ENCODE measurements around the gene NT5C1B. TPM values are rescaled to one million over a fixed set of nuclear protein-coding genes. Genes with fewer than 3 reads are reported as not detected.

NT5C1B gene
- total RNA-seq, 2 experiments from 2014 or later = not detected

DNA sequence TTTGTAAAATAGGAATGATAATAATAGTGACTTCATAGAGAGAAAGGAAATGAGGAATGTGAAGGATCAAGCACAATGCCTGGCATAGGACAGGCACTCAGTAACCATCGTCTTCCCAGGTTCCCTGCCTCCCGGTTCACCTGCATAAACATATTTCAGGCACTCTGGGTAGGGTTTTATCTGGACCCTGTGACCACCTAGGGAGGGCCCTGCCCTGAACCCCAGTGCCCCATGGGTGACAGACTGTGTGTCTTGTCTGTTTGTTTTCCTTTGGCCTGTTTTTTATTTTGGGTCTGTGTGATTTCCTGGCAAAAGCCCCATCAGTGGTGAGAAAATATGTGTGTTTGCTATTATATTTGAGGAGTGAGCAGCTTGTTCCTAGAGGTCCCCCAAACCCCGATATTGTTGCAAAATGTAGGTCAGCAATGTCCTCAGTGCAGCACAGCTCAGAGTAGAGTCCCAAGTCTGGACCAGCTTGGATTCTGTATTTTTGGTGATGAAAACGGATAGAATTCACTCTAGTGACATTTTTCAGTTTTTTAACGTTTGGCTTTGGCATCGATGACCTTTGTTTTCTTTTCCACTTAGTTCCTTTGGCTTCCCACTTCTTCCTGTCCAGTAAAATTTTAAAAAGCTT, 9.6 kb upstream of the NT5C1B start:
- Mint-ChIP-seq H3K27me3 (no peaks in the 10 kb centered on the region), H3K4me1 (no peaks in the 10 kb centered on the region), H3K36me3 (ENCODE audit: low read depth) (peaks cover 2% of the 10 kb centered on the region), H3K9me3 (ENCODE audit: low read depth) (peaks cover 2% of the 10 kb centered on the region), H3K4me3 (no peak overlapping the region), H3K27ac (no peak overlapping the region)
- intact Hi-C loops (cut with DNase I, micrococcal nuclease) = no loop called here
- no peak for DNase-seq
- POLR2A ChIA-PET = interaction anchor here (0.6 kb wide), 1 partner anchor 1271 kb away, joined by 6 read pairs; no protein-coding TSS in a partner anchor
- no peak for ATAC-seq
- CTCF ChIA-PET = no interaction called here

DNA sequence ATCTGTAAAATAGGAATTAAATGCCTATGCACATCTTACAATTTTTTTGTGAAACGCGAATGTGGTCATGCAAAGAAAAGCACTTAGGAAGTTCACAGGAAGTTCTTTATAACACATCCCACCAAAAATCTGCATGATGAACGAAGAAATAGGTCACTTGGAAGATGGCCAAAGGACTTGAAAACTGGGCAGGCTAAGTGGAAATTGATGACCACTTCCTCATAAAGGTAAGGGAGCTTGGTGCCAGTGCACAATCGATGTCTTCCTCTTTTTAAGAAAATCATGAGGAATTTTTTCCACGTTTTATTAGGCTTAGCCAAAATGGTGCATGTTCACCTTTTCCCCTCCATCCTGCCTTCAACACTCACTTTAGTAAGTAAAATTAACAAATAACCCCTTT, 8.2 kb upstream of the NT5C1B start:
- ChIA-PET POLR2A (no interaction called here), CTCF (interaction anchor here (0.8 kb wide), 1 partner anchor 11 kb away, joined by 4 read pairs; no protein-coding TSS in a partner anchor)
- Mint-ChIP-seq H3K36me3 (ENCODE audit: low read depth) (peaks cover 2% of the 10 kb centered on the region), H3K4me1 (no peaks in the 10 kb centered on the region), H3K9me3 (ENCODE audit: low read depth) (peaks cover 2% of the 10 kb centered on the region), H3K27ac (no peak overlapping the region), H3K27me3 (no peaks in the 10 kb centered on the region), H3K4me3 (no peak overlapping the region)
- DNase-seq (no peak), ATAC-seq (no peak)
- intact Hi-C loops (cut with DNase I, micrococcal nuclease) = no loop called here

DNA sequence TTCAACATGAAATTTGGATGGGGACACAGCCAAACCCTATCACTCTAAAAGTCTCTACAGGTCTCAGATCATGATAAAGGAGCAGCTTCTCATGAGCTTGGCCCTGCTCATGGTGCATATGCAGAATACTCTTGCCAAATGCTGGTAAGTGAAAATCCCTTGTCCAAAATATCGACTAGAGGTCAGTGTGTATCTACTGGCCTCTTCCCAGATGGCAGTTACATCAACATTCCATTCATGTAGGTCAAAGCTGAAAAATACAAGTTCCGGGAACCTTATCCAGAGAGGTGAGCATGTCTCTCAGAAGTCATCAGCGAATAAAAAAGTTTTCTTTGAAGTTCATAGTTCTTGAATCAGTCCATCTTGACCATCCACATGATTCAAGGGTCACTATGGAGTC, 7.6 kb upstream of the NT5C1B start:
- peaks cover 2% of the 10 kb centered on the region for H3K36me3 Mint-ChIP-seq (ENCODE audit: low read depth)
- H3K9me3 Mint-ChIP-seq (ENCODE audit: low read depth) = peaks cover 2% of the 10 kb centered on the region
- no peak overlapping the region for H3K27ac Mint-ChIP-seq
- CTCF ChIA-PET = no interaction called here
- intact Hi-C loops (cut with DNase I, micrococcal nuclease) = no loop called here
- H3K4me3 Mint-ChIP-seq = no peak overlapping the region
- no peaks in the 10 kb centered on the region for H3K4me1 Mint-ChIP-seq
- DNase-seq (no peak), ATAC-seq (no peak)
- POLR2A ChIA-PET = no interaction called here
- H3K27me3 Mint-ChIP-seq = no peaks in the 10 kb centered on the region

DNA sequence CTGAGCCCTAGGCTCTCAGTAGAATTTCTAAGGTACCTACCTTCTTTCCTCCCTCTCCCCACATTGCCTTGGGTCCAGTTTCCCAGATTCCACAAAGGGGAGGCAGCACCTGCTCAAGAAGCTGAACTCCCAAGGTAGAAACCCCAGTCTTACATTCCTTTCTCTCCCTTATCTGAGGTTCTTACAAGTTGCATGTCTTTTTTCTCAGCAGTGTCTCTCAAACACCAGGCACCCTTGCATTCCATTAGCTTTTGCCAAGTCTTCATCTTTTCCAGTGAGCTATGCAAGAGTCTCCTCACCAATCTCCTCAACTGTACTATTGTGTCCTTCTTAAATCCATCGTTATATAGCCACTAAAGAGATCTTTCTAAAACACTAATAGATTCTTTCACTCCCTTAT, 4.1 kb upstream of the NT5C1B start:
- H3K4me1 Mint-ChIP-seq = no peaks in the 10 kb centered on the region
- POLR2A ChIA-PET = no interaction called here
- peaks cover 2% of the 10 kb centered on the region for H3K9me3 Mint-ChIP-seq (ENCODE audit: low read depth)
- peaks cover 4% of the 10 kb centered on the region for H3K36me3 Mint-ChIP-seq (ENCODE audit: low read depth)
- H3K27me3 Mint-ChIP-seq = no peaks in the 10 kb centered on the region
- no peak for DNase-seq
- intact Hi-C loops (cut with DNase I, micrococcal nuclease) = no loop called here
- no peak for ATAC-seq
- H3K4me3 Mint-ChIP-seq = no peak overlapping the region
- H3K27ac Mint-ChIP-seq = no peak overlapping the region
- CTCF ChIA-PET = interaction anchor here (0.5 kb wide), 1 partner anchor 987 kb away, joined by 3 read pairs; no protein-coding TSS in a partner anchor

DNA sequence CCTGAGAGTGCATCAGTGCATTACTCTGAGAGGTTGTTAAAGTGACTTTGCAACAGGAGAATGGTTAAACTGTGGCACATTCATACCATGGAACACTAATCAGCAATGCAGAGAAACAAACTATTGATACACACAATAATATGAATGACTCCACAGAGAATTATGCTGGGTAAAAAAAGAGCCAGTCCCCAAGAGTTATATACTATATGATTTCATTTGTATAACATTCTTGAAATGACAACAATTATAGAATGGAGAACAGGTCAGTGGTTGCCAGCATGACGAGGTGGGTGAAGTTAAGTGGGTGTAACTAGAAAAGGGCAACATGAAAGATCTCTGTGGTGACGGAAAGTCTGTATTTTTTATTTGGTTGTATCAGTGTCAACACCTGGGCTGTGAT, 3.0 kb upstream of the NT5C1B start:
- no peaks in the 10 kb centered on the region for H3K4me1 Mint-ChIP-seq
- H3K9me3 Mint-ChIP-seq (ENCODE audit: low read depth) = peaks cover 2% of the 10 kb centered on the region

DNA sequence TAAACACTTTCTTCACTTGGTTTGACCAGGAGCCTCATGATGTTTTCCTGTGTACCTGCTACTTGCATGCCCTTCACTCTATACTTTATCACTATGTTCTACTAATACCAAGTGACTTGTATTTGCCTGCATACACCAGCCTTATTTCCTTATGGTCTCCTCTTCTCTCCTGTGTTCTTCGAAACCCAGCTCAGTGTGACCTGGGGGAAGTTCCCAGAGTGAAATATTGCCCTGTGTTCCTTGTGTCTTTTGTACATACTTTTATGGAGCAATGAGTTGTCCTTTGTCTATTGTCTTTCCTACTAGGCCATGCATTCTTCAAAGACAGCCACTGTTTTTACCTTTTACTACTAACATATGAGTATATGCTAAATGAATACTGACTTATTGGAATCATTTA, 567 bp downstream of the NT5C1B start:
- no peak for ATAC-seq
- no peaks in the 10 kb centered on the region for H3K27me3 Mint-ChIP-seq
- CTCF ChIA-PET = no interaction called here

More for the DNA sequence above, 3.0 kb upstream of the NT5C1B start:
- no peaks in the 10 kb centered on the region for H3K27me3 Mint-ChIP-seq
- ChIA-PET POLR2A (no interaction called here), CTCF (no interaction called here)
- H3K4me3 Mint-ChIP-seq = no peak overlapping the region
- H3K36me3 Mint-ChIP-seq (ENCODE audit: low read depth) = peaks cover 4% of the 10 kb centered on the region
- DNase-seq (no peak), ATAC-seq (no peak)
- H3K27ac Mint-ChIP-seq = no peak overlapping the region
- intact Hi-C loops (cut with DNase I, micrococcal nuclease) = no loop called here

DNA sequence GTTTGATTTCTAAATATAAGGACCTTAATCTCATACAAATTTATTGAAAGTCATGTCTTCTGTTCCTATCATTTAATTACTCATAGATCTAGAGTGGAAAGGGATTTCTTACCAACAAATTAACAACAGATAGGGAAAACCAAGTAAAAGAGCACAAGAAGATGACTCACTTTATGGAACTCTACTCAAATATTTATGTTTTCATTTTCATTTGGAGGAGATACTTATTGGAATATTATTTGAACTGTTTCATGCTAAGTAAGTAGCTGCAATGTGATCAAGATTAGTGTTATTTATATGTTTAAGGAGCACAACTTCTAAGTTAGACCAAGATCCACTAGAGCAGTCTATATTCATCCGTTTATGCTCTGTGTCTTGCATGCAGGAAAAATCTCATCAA, 1.3 kb downstream of the NT5C1B start:
- intact Hi-C loops (cut with DNase I, micrococcal nuclease) = no loop called here
- POLR2A ChIA-PET = no interaction called here
- CTCF ChIA-PET = no interaction called here
- DNase-seq = no peak
- Mint-ChIP-seq H3K27me3 (no peaks in the 10 kb centered on the region), H3K36me3 (ENCODE audit: low read depth) (peaks cover 22% of the 10 kb centered on the region), H3K4me1 (no peaks in the 10 kb centered on the region), H3K4me3 (no peak overlapping the region), H3K9me3 (ENCODE audit: low read depth) (peaks cover 11% of the 10 kb centered on the region), H3K27ac (no peak overlapping the region)
- ATAC-seq = no peak

More for the DNA sequence above, 567 bp downstream of the NT5C1B start:
- Mint-ChIP-seq H3K27ac (no peak overlapping the region), H3K4me3 (no peak overlapping the region), H3K4me1 (no peaks in the 10 kb centered on the region), H3K36me3 (ENCODE audit: low read depth) (peaks cover 16% of the 10 kb centered on the region), H3K9me3 (ENCODE audit: low read depth) (peaks cover 6% of the 10 kb centered on the region)
- POLR2A ChIA-PET = no interaction called here
- intact Hi-C loops (cut with DNase I, micrococcal nuclease) = no loop called here
- DNase-seq = no peak

DNA sequence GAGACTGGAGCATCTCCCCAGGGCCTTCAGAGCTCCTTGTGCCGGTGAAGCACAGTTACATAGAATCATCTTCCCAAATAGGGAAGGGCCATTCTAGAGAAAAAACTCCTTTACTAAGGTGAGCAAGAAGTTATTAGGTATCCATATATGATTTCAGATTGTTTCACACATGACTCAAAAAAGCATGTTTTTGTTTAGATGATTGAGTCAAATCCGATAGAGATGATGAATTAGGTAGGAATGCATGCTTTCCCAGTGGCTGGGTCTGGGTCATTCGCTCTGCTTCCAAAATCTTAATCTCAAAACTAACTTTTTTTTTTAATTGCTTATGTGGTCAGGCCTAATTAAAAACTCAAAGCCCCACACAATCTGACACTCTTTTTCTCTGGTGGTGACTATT, 3.8 kb downstream of the NT5C1B start:
- ChIA-PET POLR2A (no interaction called here), CTCF (no interaction called here)
- ATAC-seq = no peak
- Mint-ChIP-seq H3K27ac (no peak overlapping the region), H3K4me3 (no peak overlapping the region), H3K9me3 (ENCODE audit: low read depth) (peaks cover 14% of the 10 kb centered on the region), H3K4me1 (no peaks in the 10 kb centered on the region), H3K27me3 (no peaks in the 10 kb centered on the region), H3K36me3 (ENCODE audit: low read depth) (peaks cover 22% of the 10 kb centered on the region)
- no peak for DNase-seq
- intact Hi-C loops (cut with DNase I, micrococcal nuclease) = no loop called here

DNA sequence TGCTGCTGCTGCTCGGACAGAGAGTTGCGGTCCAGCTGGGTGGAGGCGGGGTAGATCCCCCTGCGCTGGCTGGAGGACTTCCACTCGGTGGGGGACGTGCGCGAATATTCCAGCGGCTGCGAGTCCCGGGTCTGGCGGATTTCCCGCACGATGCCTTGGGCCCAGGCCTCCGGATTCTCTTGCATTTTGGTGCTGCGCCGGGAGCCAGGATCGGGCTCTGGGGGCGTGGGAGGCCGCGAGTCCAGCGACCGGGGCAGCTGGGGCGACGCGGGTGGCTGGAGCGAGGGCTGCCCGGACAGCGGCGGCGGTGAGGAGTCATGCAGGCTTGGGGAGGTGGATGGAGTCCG, 4.8 kb downstream of the NT5C1B start:
- POLR2A ChIA-PET = no interaction called here
- peaks cover 14% of the 10 kb centered on the region for H3K9me3 Mint-ChIP-seq (ENCODE audit: low read depth)
- H3K27me3 Mint-ChIP-seq = no peaks in the 10 kb centered on the region
- H3K4me3 Mint-ChIP-seq = no peak overlapping the region
- H3K27ac Mint-ChIP-seq = no peak overlapping the region
- ATAC-seq (no peak), DNase-seq (no peak)
- CTCF ChIA-PET = no interaction called here
- H3K4me1 Mint-ChIP-seq = no peaks in the 10 kb centered on the region
- peaks cover 20% of the 10 kb centered on the region for H3K36me3 Mint-ChIP-seq (ENCODE audit: low read depth)
- intact Hi-C loops (cut with DNase I, micrococcal nuclease) = no loop called here

DNA sequence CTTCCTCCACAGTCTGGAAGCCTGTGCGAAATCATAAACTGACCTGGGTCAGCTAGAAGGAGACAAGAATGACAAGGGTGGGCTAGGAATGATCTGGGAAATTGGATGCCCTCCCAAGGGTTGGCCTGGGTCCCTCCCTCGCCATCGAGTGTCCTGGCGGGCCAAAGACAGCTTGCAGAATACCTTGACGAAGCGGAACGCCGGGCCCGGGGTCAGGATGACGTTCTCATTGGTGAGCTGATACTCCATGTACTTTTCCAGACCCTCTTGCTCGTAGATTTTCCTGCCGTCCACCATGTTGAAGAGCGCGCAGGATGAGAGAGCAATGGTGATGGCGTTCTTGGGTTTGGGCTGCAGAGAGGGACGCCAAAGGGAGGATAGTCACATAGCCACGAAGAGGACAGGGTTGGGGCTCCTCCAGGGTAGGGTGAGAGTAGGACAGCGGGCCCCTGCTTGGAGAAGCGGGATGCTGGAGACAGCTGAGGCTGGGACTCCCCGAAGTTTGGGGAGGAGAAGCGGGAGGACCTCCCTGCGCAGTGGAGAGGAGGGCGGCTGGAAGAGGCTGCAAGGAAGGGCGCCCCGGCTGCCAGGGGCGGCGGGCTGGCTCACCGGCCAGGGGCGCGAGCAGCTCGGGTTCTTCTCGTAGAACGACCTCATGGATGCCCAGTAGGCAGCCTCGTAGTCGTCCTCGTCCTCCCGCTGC, 5.3 kb downstream of the NT5C1B start:
- intact Hi-C loops (cut with DNase I, micrococcal nuclease) = no loop called here
- peaks cover 20% of the 10 kb centered on the region for H3K36me3 Mint-ChIP-seq (ENCODE audit: low read depth)
- DNase-seq (no peak), ATAC-seq (no peak)
- H3K27me3 Mint-ChIP-seq = no peaks in the 10 kb centered on the region
- ChIA-PET POLR2A (no interaction called here), CTCF (no interaction called here)
- H3K4me1 Mint-ChIP-seq = no peaks in the 10 kb centered on the region
- H3K27ac Mint-ChIP-seq = no peak overlapping the region
- peaks cover 14% of the 10 kb centered on the region for H3K9me3 Mint-ChIP-seq (ENCODE audit: low read depth)
- H3K4me3 Mint-ChIP-seq = no peak overlapping the region

DNA sequence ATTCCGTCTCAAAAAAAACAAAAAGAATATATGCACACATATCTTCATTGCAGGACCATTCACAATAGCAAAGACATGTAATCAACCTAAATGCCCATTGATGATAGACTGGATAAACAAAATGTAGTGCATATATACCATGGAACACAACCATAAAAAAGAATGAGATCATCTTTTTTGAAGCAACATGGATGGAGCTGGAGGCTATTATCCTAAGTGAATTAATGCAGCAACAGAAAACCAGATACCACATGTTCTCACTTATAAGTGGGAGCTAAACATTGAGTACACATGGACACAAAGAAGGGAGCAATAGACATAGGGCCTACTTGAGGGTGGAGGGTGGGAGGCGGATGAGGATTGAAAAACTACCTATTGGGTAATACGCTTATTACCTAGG, 8.8 kb downstream of the NT5C1B start:
- ChIA-PET POLR2A (no interaction called here), CTCF (interaction anchor here (0.7 kb wide), 2 partner anchors 72 to 133 kb away, joined by 3 to 5 read pairs; no protein-coding TSS in a partner anchor)
- Mint-ChIP-seq H3K36me3 (ENCODE audit: low read depth) (peaks cover 26% of the 10 kb centered on the region), H3K4me3 (no peak overlapping the region), H3K9me3 (ENCODE audit: low read depth) (peaks cover 25% of the 10 kb centered on the region), H3K27me3 (no peaks in the 10 kb centered on the region), H3K27ac (no peak overlapping the region), H3K4me1 (no peaks in the 10 kb centered on the region)
- intact Hi-C loops (cut with DNase I, micrococcal nuclease) = no loop called here
- ATAC-seq = no peak
- DNase-seq = no peak

DNA sequence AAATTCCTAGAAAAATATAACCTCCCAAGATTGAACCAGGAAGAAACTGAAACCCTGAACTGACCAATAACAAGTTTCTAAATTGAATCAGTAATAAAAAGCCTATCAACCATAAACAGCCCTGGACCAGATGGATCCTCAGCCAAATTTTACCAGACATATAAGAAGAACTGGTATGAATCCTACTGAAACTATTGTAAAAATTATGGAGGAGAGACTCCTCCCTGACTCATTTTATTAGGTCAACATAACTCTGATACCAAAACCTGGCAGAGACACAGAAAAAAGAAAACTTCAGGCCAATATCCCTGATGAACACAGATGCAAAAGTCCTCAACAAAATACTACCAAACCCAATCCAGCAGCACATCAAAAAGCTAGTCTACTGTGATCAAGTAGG, 11.3 kb downstream of the NT5C1B start:
- Mint-ChIP-seq H3K36me3 (ENCODE audit: low read depth) (peaks cover 17% of the 10 kb centered on the region), H3K4me1 (no peaks in the 10 kb centered on the region), H3K9me3 (ENCODE audit: low read depth) (peaks cover 16% of the 10 kb centered on the region), H3K27ac (no peak overlapping the region), H3K27me3 (no peaks in the 10 kb centered on the region), H3K4me3 (no peak overlapping the region)
- POLR2A ChIA-PET = no interaction called here
- no peak for ATAC-seq
- CTCF ChIA-PET = no interaction called here
- DNase-seq = no peak
- intact Hi-C loops (cut with DNase I, micrococcal nuclease) = no loop called here
